Measurements from ENCODE around the gene CPPED1. TPM values are rescaled to one million over a fixed set of nuclear protein-coding genes. Genes with fewer than 3 reads are reported as not detected.

CPPED1 gene
- total and polyA plus RNA-seq, 4 donors = 16.9 to 25.3 (median 19.8) TPM

GRCh38 chr16:12674071-12674470 is 129.6 kb downstream of the CPPED1 start:
- no peak overlapping the region for H3K4me3 ChIP-seq (ENCODE audit: low read length in 2 of 2)
- DNase-seq (no peak), ATAC-seq (ENCODE audit: low FRiP score) (no peak)
- 70 to 72% methylated on average over 6 of the region's 6 CpGs for WGBS, 2 donors
- intact Hi-C loops (cut with DNase I) = no loop called here
- peaks cover 3% of the 10 kb centered on the region for H3K9me3 ChIP-seq (ENCODE audit: control insufficient read depth, low read length)
- H3K27me3 ChIP-seq (ENCODE audit: control insufficient read depth in 1 of 2, insufficient read depth in 2 of 2, low read length in 1 of 2) = no peaks in the 10 kb centered on the region
- H3K4me1 ChIP-seq (ENCODE audit: control insufficient read depth in 1 of 2, insufficient read depth in 2 of 2, low read length in 2 of 2) = no peaks in the 10 kb centered on the region
- no peak overlapping the region for H3K27ac ChIP-seq (ENCODE audit: low read depth in 1 of 2, low read length in 2 of 2)
- peaks cover 4 to 8% of the 10 kb centered on the region in 2 donors for H3K36me3 ChIP-seq (ENCODE audit: control insufficient read depth in 1 of 2, insufficient read depth in 2 of 2, low read length in 1 of 2)

- peaks cover 4 to 8% of the 10 kb centered on the region in 2 donors for H3K36me3 ChIP-seq (ENCODE audit: control insufficient read depth in 1 of 2, insufficient read depth in 2 of 2, low read length in 1 of 2)
- H3K4me1 ChIP-seq (ENCODE audit: control insufficient read depth in 1 of 2, insufficient read depth in 2 of 2, low read length in 2 of 2) = no peaks in the 10 kb centered on the region
- no peaks in the 10 kb centered on the region for H3K27me3 ChIP-seq (ENCODE audit: control insufficient read depth in 1 of 2, insufficient read depth in 2 of 2, low read length in 1 of 2)
- WGBS, 2 donors = 83 to 84% methylated on average over 10 of the region's 10 CpGs
- DNase-seq (no peak), ATAC-seq (ENCODE audit: low FRiP score) (no peak)
- H3K9me3 ChIP-seq (ENCODE audit: control insufficient read depth, low read length) = peaks cover 3% of the 10 kb centered on the region
- no peak overlapping the region for H3K27ac ChIP-seq (ENCODE audit: low read depth in 1 of 2, low read length in 2 of 2)
- intact Hi-C loops (cut with DNase I) = no loop called here
- H3K4me3 ChIP-seq (ENCODE audit: low read length in 2 of 2) = no peak overlapping the region
Observed at GRCh38 chr16:12673466-12673865, 130.2 kb downstream of the CPPED1 start.

- Histone ChIP-seq H3K36me3 (ENCODE audit: control insufficient read depth in 1 of 2, insufficient read depth in 2 of 2, low read length in 1 of 2) (peaks cover 4 to 8% of the 10 kb centered on the region in 2 donors), H3K4me1 (ENCODE audit: control insufficient read depth in 1 of 2, insufficient read depth in 2 of 2, low read length in 2 of 2) (no peaks in the 10 kb centered on the region), H3K9me3 (ENCODE audit: control insufficient read depth, low read length) (peaks cover 3% of the 10 kb centered on the region), H3K27me3 (ENCODE audit: control insufficient read depth in 1 of 2, insufficient read depth in 2 of 2, low read length in 1 of 2) (no peaks in the 10 kb centered on the region), H3K4me3 (ENCODE audit: low read length in 2 of 2) (no peak overlapping the region), H3K27ac (ENCODE audit: low read depth in 1 of 2, low read length in 2 of 2) (no peak overlapping the region)
- DNase-seq (no peak), ATAC-seq (ENCODE audit: low FRiP score) (no peak)
- intact Hi-C loops (cut with DNase I) = no loop called here
- 82 to 85% methylated on average over 8 of the region's 8 CpGs for WGBS, 2 donors
Observed at GRCh38 chr16:12672986-12673385, 130.7 kb downstream of the CPPED1 start.

GRCh38 chr16:12669908-12670307 is 133.8 kb downstream of the CPPED1 start:
- Histone ChIP-seq H3K9me3 (ENCODE audit: control insufficient read depth, low read length) (peaks cover 3% of the 10 kb centered on the region), H3K27ac (ENCODE audit: low read depth in 1 of 2, low read length in 2 of 2) (no peak overlapping the region), H3K36me3 (ENCODE audit: control insufficient read depth in 1 of 2, insufficient read depth in 2 of 2, low read length in 1 of 2) (peaks cover 4 to 8% of the 10 kb centered on the region in 2 donors), H3K4me3 (ENCODE audit: low read length in 2 of 2) (no peak overlapping the region), H3K4me1 (ENCODE audit: control insufficient read depth in 1 of 2, insufficient read depth in 2 of 2, low read length in 2 of 2) (no peaks in the 10 kb centered on the region), H3K27me3 (ENCODE audit: control insufficient read depth in 1 of 2, insufficient read depth in 2 of 2, low read length in 1 of 2) (no peaks in the 10 kb centered on the region)
- DNase-seq (no peak), ATAC-seq (ENCODE audit: low FRiP score) (no peak)
- WGBS, 2 donors = 96 to 97% methylated on average over 6 of the region's 6 CpGs
- intact Hi-C loops (cut with DNase I) = no loop called here

GRCh38 chr16:12667909-12668308 is 135.8 kb downstream of the CPPED1 start:
- no peak for DNase-seq
- H3K4me1 ChIP-seq (ENCODE audit: control insufficient read depth in 1 of 2, insufficient read depth in 2 of 2, low read length in 2 of 2) = no peaks in the 10 kb centered on the region
- intact Hi-C loops (cut with DNase I) = no loop called here
- no peak for ATAC-seq (ENCODE audit: low FRiP score)
- no peak overlapping the region for H3K27ac ChIP-seq (ENCODE audit: low read depth in 1 of 2, low read length in 2 of 2)
- H3K9me3 ChIP-seq (ENCODE audit: control insufficient read depth, low read length) = peaks cover 3% of the 10 kb centered on the region
- no peak overlapping the region for H3K4me3 ChIP-seq (ENCODE audit: low read length in 2 of 2)
- 60 to 71% methylated on average over 3 of the region's 3 CpGs for WGBS, 2 donors
- H3K27me3 ChIP-seq (ENCODE audit: control insufficient read depth in 1 of 2, insufficient read depth in 2 of 2, low read length in 1 of 2) = no peaks in the 10 kb centered on the region
- H3K36me3 ChIP-seq (ENCODE audit: control insufficient read depth in 1 of 2, insufficient read depth in 2 of 2, low read length in 1 of 2) = peaks cover 8 to 10% of the 10 kb centered on the region in 2 donors

- no peak for ATAC-seq (ENCODE audit: low FRiP score)
- Histone ChIP-seq H3K27ac (ENCODE audit: low read depth in 1 of 2, low read length in 2 of 2) (no peak overlapping the region), H3K36me3 (ENCODE audit: control insufficient read depth in 1 of 2, insufficient read depth in 2 of 2, low read length in 1 of 2) (peaks cover 4% of the 10 kb centered on the region in 2 donors), H3K4me1 (ENCODE audit: control insufficient read depth in 1 of 2, insufficient read depth in 2 of 2, low read length in 2 of 2) (no peaks in the 10 kb centered on the region), H3K9me3 (ENCODE audit: control insufficient read depth, low read length) (no peaks in the 10 kb centered on the region), H3K27me3 (ENCODE audit: control insufficient read depth in 1 of 2, insufficient read depth in 2 of 2, low read length in 1 of 2) (no peaks in the 10 kb centered on the region), H3K4me3 (ENCODE audit: low read length in 2 of 2) (no peak overlapping the region)
- WGBS, 2 donors = 94% methylated on average over 9 of the region's 9 CpGs
- intact Hi-C loops (cut with DNase I) = no loop called here
- no peak for DNase-seq
Observed at GRCh38 chr16:12664164-12664733, 139.4 kb downstream of the CPPED1 start.

GRCh38 chr16:12661656-12662172 is 142.0 kb downstream of the CPPED1 start:
- intact Hi-C loops (cut with DNase I) = no loop called here
- DNase-seq = no peak
- ATAC-seq (ENCODE audit: low FRiP score) = no peak

GRCh38 chr16:12659871-12660270 is 143.8 kb downstream of the CPPED1 start:
- intact Hi-C loops (cut with DNase I) = no loop called here
- Histone ChIP-seq H3K9me3 (ENCODE audit: control insufficient read depth, low read length) (peaks cover 9% of the 10 kb centered on the region), H3K27me3 (ENCODE audit: control insufficient read depth in 1 of 2, insufficient read depth in 2 of 2, low read length in 1 of 2) (no peaks in the 10 kb centered on the region), H3K4me1 (ENCODE audit: control insufficient read depth in 1 of 2, insufficient read depth in 2 of 2, low read length in 2 of 2) (no peaks in the 10 kb centered on the region), H3K27ac (ENCODE audit: low read depth in 1 of 2, low read length in 2 of 2) (no peak overlapping the region), H3K36me3 (ENCODE audit: control insufficient read depth in 1 of 2, insufficient read depth in 2 of 2, low read length in 1 of 2) (peaks cover 4 to 5% of the 10 kb centered on the region in 2 donors), H3K4me3 (ENCODE audit: low read length in 2 of 2) (no peak overlapping the region)
- no peak for DNase-seq
- WGBS, 2 donors = 83 to 88% methylated on average over 3 of the region's 3 CpGs
- no peak for ATAC-seq (ENCODE audit: low FRiP score)

More at GRCh38 chr16:12661656-12662172, 142.0 kb downstream of the CPPED1 start:
- Histone ChIP-seq H3K36me3 (ENCODE audit: control insufficient read depth in 1 of 2, insufficient read depth in 2 of 2, low read length in 1 of 2) (peaks cover 4 to 6% of the 10 kb centered on the region in 2 donors), H3K9me3 (ENCODE audit: control insufficient read depth, low read length) (peaks cover 8% of the 10 kb centered on the region), H3K27ac (ENCODE audit: low read depth in 1 of 2, low read length in 2 of 2) (no peak overlapping the region), H3K27me3 (ENCODE audit: control insufficient read depth in 1 of 2, insufficient read depth in 2 of 2, low read length in 1 of 2) (no peaks in the 10 kb centered on the region), H3K4me3 (ENCODE audit: low read length in 2 of 2) (no peak overlapping the region), H3K4me1 (ENCODE audit: control insufficient read depth in 1 of 2, insufficient read depth in 2 of 2, low read length in 2 of 2) (no peaks in the 10 kb centered on the region)
- WGBS, 2 donors = 34 to 39% methylated on average over 10 of the region's 10 CpGs

- no peaks in the 10 kb centered on the region for H3K27me3 ChIP-seq (ENCODE audit: control insufficient read depth in 1 of 2, insufficient read depth in 2 of 2, low read length in 1 of 2)
- 93 to 98% methylated on average over 5 of the region's 5 CpGs for WGBS, 2 donors
Observed at GRCh38 chr16:12658506-12658905, 145.2 kb downstream of the CPPED1 start.

More at GRCh38 chr16:12658506-12658905, 145.2 kb downstream of the CPPED1 start:
- ATAC-seq (ENCODE audit: low FRiP score) (no peak), DNase-seq (no peak)
- H3K4me3 ChIP-seq (ENCODE audit: low read length in 2 of 2) = no peak overlapping the region
- H3K36me3 ChIP-seq (ENCODE audit: control insufficient read depth in 1 of 2, insufficient read depth in 2 of 2, low read length in 1 of 2) = peaks cover 0 to 1% of the 10 kb centered on the region in 2 donors
- H3K4me1 ChIP-seq (ENCODE audit: control insufficient read depth in 1 of 2, insufficient read depth in 2 of 2, low read length in 2 of 2) = no peaks in the 10 kb centered on the region
- intact Hi-C loops (cut with DNase I) = no loop called here
- H3K9me3 ChIP-seq (ENCODE audit: control insufficient read depth, low read length) = peaks cover 9% of the 10 kb centered on the region
- H3K27ac ChIP-seq (ENCODE audit: low read depth in 1 of 2, low read length in 2 of 2) = no peak overlapping the region

Data from aorta (tissue), 5 donors.